IPS-18c (cell line): ENCODE data around the gene AKR1C2.
"Not testable (repeated sequence)": the region's sequence is repeated elsewhere in the genome, so short reads cannot be mapped to it uniquely, and the experiment has no call there.

Experiments used
- H3K4me3 ChIP-seq: 2 replicates; pipeline ENCODE4 v1.7.0; 2013; ENCODE audit warnings: low read depth, mild to moderate bottlenecking, low read length, moderate library complexity; ENCODE audit not compliant: insufficient read depth
- H3K9me3 ChIP-seq: one replicate; pipeline ENCODE4 v1.6.1; 2013; ENCODE audit warnings: mild to moderate bottlenecking, low read length, moderate library complexity; ENCODE audit not compliant: control insufficient read depth, insufficient read depth

AKR1C2 gene

DNA sequence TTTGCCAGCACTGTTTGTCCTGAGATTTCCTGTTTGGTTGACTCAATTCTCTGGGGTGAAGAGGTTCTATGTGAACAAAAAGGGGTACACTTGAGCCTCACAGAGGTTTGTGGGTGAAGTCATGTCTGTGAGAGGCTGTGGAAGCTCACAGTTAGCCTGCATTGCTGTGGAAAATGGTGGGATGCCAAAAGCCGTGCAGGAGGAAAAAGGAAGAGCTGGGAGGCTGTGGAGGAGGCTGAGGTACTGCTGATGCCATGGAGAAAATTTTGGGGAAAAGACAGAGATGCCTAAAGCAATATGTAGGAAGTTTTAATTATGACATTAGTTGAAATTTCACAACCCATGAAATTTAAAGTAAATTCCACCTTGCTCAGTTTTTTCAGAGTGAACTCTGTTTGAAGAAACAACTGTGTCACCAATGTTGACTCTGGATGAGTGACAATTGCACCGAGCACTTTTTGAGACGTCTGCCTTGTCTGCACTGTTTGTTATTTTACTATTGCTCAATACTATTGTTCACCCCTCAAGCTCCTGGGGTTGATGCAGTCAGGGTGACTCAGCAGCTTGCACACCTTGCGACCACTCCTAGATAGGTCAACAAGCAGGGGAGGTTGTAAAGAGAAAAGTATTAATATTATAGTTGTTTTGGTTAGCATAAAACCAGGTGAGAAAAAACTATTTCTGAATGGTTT, 5.3 kb upstream of the AKR1C2 start:
- H3K4me3 ChIP-seq, H3K9me3 ChIP-seq: not testable (repeated sequence)

DNA sequence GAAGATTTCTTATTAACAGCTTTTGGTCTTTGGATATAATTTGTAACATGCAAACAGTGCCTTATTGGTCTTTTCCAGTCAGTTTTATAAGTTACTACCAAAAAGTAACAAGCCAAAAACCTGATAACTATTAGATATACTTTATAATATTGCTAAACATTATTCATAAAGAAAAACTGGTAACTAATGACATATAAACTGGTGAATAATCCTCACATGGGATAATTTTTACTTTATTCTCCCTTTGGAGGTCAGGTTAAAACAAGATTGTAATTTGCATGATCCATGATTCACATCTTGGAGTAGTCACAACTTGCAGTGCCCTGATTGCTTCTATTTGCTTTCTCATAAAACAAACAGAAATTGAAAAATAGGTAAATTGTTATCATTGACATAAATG, 844 bp upstream of the AKR1C2 start:
- not testable (repeated sequence) for H3K9me3 ChIP-seq, H3K4me3 ChIP-seq

DNA sequence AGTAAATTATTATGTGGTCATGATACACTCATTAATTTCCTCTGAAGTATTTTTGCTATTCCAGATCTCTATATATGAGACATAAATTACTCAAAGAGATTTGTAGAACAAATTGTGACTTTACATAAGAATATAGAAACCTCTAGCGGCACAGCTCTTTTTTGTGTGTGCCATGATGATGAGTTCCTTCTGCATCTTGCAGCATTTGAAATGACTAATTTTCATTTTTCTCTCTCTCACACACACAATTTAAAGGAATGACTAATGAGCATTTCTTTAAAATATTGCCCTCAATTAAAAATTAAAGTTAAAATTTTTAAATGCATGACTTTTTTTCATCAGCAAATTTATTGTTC, 351 bp upstream of the AKR1C2 start:
- not testable (repeated sequence) for H3K4me3 ChIP-seq, H3K9me3 ChIP-seq

DNA sequence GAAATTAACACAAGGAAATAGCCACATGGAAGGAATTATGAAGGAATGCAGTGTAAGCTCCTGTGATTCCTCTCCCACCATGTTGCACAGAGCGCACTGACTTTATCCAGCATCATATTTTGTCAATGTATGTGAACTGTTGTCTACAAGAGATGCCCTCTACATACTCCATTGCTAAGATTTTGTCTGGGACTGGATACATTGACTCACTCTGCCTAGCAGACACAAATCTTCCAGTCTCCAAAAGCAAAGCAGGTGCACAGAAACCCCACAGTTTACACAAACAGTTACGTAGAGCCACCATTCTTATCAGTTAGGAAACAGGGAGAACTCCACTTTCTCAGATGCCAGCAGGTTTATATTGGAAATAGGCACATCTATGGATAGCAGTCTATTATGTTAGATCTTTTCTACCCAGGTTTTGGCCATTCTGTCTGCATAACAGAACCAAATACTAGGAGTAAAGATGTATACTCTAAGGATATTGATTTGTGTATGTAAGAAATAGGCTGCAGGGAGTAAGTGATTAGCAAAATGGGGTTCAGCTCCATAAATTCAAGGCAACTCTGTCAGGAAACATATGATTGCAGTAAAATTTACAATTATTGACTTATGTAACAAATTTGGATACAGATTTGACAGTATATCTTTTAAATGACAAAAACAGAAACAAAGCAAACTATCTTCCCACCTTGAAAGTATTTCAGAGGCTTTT, 1.5 kb downstream of the AKR1C2 start:
- Histone ChIP-seq H3K4me3 (no peak overlapping the region), H3K9me3 (no peaks in the 10 kb centered on the region)

DNA sequence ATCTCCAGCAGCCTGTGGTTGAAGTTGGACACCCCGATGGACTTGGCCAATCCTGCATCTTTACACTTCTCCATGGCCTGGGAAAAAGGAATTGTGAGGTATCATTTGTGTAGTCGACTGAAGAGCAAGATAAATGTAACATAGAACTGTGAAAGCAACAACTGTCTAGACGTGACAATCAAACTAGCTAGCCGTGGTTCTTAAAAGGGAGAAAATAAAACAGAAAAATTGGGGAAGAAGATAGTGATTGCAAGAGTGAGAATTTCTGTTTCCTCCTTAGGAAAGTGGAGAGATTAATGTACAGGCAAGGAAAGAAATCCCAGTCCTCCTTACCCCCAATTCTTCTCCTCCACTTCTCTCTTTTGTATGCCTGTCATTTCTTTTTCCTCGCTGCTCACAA, 5.0 kb downstream of the AKR1C2 start:
- no peaks in the 10 kb centered on the region for H3K9me3 ChIP-seq
- no peak overlapping the region for H3K4me3 ChIP-seq

DNA sequence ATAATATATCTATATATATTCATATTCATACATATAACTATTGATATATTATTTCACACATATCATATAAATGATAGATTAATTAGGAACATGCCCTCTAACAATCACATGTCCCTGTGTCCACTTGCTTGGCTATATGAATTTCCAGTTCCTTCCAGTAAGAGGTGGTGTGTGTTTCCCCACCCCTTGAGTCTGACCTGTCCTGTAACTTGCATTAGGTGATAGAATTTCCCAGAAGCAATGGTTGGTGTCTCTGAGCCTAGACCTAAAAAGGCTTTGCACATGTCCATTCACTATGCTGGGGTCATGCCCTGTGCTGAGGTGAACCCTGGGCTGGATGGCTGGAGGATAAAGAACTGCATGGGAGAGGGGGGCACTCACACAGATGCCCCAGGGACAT, 9.4 kb downstream of the AKR1C2 start:
- H3K4me3 ChIP-seq, H3K9me3 ChIP-seq: not testable (repeated sequence)

DNA sequence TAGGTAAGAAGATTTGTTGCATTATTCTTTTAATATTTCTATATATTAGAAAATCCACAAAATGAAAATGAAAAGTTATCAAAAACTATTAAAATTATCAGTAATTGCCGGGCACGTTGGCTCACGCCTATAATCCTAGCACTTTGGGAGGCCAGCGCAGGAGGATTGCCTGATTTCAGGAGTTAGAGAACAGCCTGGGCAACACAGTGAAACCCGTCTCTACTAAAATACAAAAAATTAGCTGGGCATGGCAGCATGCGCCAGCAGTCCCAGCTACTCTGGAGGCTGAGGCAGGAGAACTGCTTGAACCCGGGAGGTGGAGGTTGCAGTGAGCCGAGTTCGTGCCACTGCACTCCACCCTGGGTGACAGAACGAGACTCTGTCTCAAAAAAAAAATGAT, 11.1 kb downstream of the AKR1C2 start:
- H3K4me3 ChIP-seq, H3K9me3 ChIP-seq: not testable (repeated sequence)

DNA sequence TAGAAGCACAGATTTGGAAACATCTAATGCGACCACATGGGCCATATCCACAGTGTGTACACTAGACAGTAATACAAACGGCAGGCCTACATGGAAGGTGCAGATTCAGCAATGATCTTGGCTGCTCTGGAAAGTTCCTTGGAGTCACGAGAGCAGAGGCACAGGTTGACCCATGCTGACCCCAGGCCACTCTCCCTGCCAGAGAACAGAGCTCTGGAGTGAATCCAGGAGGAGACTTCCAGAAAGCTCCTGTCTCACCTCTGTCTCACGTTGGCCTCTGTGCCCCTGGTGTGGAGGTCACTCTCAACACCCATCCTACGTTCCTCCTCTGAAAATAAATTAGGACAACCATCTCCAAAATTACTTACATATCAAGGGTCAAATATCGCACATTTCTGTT, 12.2 kb downstream of the AKR1C2 start:
- not testable (repeated sequence) for H3K9me3 ChIP-seq, H3K4me3 ChIP-seq

DNA sequence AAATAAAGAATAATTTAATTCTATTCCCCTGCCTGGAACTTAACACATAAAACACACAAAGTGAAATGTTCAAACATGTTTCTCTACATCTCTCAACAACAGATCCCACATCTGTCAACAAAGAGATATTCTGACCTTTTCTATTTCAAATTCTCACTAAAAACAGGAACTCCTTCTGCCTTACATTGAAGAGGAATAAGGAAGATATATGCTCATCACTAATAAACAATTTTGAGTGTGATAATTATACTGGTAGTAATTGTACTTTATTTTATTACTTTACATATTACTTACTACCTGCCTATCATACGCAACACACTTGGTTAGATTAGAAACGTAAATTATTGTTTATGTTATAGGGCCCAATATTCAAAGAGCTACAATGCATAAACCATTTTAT, 13.4 kb downstream of the AKR1C2 start:
- Histone ChIP-seq H3K9me3 (no peaks in the 10 kb centered on the region), H3K4me3 (no peak overlapping the region)

DNA sequence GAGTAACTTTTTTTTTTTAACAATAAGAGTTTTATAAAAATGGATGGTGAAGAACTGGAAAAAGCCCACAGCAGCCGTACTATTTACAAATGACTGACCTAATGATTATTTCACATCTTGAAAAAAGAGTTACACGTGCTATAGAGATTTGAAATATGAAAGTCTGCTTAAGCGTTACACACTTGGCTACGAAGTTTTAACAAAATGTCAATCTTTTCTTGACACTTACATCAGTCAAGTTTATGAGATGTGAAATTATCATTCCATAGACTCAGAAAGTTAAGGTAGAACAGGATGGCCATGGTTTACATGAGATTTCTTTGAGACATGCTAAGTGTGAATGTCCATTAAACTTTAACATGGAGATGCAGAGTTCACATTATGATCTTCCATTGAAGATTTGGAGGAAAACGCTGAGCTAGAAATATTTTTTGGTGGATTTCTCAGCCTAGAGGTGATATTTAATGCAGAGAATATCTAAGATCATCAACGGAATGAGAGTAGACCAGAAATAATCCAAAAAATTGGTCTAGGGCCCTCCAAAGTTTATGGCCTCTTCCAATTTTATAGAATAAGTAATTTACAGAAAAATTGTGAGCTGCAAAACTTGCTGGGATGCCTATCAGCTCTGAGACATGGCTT, 15.5 kb downstream of the AKR1C2 start:
- not testable (repeated sequence) for H3K4me3 ChIP-seq, H3K9me3 ChIP-seq

DNA sequence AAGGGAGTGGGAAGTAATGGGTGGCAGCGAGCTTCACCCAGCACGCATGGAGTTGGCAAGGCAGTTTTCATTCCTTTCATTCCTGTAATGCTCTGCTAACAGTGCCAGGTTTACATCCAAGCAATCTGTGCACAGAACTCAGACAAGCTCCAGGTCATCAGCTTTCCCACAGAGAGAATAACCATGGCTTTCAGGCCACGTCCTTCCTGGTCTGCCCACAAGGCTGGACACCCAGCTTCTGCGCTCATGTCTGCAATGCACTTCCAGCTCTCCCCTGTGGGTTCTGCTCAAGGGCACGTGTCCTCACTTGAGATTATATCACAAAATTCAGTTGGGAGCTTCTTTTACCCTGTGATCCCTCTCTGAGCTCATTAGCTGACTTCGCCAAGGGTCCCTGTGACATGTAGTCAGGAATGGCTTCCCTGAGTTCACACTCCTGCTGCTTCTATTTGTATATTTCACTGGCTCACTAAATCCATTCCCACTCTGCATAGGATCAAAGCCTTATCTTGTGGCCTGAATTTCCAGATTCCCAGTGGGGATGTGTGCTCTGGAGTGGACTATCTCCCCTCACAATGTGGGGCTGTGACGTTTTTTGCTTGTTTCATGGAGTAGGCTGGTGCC, 18.6 kb downstream of the AKR1C2 start:
- Histone ChIP-seq H3K4me3 (no peak overlapping the region), H3K9me3 (no peaks in the 10 kb centered on the region)

DNA sequence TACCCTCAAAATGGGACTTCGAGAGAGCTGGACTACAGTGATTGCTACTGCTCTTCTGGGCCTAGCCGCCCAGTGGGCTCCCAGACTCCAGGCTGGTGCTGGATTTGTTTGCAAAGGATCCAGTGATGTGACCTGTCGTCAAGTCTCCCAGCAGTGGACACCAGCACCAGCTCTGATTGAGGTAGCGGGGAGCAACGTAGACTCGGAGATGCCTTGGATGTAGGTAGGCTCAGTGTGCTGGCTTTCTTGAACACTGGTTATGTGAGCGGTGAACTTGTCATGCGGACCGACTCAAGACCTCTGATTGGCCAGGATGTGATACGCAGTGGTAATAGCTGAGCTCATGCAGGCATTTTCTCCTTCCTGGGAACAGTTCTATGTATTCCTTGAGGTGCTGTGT, 19.4 kb downstream of the AKR1C2 start:
- no peaks in the 10 kb centered on the region for H3K9me3 ChIP-seq

DNA sequence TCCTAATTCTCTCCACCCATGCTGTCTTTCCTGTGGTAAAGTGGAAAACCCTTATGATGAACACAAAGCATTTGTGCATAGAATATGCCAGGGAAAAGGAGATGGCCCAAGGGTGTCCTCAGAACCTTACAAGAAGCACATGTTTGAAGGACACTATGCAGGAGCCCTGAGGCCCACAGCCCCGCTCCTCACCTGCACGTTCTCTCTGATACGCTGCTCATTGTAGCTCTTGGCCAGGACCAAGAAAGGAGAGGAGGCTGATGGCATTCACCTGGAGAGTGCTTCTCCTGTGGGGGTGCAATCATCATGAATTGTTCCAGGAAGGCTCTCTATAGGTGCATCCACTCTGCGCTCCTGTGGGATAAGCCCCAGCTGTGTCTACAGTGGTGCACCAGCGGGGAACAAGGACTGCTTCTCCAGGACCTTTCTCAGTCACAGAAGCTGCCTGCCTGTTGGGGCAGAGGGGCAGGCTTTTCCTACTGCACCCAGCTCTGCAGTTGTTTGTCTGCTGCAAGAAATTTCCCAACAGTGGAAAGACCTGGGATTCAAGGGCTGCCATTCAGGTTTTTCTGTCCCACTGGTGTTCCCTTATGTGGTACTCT, 19.9 kb downstream of the AKR1C2 start:
- no peak overlapping the region for H3K4me3 ChIP-seq
- H3K9me3 ChIP-seq: no peaks in the 10 kb centered on the region

More for the DNA sequence above, 19.4 kb downstream of the AKR1C2 start:
- H3K4me3 ChIP-seq: no peak overlapping the region

DNA sequence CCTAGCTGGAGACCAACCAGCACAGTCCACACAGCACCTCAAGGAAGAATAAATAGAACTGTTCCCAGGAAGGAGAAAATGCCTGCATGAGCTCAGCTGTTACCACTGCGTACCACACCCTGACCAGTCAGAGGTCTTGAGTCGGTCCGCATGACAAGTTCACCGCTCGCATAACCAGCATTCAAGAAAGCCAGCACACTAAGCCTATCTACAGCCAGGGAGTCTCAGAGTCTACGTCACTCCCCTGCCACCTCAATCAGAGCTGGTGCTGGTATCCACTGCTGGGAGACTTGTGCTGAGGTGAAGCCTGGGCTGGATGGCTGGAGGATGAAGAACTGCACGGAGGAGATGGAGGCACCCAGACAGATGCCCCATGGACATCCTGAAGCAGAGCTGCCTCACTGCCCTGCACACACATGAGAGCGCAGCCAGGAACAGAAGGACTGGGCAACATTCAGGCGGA, 20.9 kb downstream of the AKR1C2 start:
- Histone ChIP-seq H3K4me3 (no peak overlapping the region), H3K9me3 (no peaks in the 10 kb centered on the region)

DNA sequence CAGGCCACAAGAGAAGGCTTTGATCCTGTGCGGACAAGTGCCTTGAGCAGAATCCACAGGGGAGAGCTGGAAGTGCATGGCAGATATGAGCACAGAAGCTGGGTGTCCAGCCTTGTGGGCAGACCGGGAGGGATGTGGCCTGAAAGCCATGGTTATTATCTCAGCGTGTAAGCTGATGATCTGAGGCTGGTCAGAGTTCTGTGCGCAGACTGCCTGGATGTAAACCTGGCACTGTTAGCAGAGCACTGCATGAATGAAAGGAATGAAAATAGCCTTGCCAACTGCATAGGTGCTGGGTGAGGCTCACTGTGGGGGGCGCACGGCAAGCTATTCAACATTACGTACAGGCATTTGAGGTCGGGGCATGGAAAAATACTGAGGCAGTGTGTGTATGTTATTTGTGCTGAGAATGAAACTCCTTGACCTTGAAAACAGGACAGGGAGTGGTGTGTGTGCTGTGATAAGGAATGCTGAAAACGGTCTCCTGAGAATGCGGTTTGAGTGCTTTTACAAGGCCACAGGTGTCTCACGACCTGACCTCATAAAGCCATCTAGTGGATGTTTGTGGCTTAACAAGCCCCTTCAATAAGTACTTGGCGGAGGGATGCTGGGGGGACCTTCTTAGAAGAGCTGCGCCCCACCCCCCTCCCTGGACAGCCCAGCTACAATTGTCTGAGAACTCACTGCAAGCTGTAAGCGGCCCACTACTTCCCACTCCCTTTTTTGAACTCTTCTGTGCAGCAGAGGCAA, 21.8 kb downstream of the AKR1C2 start:
- H3K4me3 ChIP-seq: no peak overlapping the region

DNA sequence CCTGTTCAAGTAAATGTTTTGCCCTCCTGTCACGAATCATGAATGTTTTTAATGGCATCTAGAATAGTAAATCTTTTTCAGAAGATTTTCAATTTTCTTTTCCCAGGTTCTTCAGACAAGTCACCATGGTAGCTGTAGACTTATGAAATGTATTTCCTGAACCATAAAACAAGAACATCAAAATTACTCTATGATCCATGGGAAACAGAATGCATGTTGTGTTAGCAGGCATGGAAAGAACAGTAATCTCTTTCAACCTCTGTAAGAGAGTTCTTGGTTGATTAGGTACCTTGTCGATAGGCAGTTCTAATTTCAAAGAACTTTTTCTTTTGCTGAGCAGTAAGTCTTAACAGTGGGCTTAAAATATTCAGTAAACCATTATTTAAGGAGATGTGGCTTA, 22.9 kb downstream of the AKR1C2 start:
- Histone ChIP-seq H3K9me3 (no peaks in the 10 kb centered on the region), H3K4me3 (no peak overlapping the region)

More for the DNA sequence above, 21.8 kb downstream of the AKR1C2 start:
- H3K9me3 ChIP-seq: no peaks in the 10 kb centered on the region

DNA sequence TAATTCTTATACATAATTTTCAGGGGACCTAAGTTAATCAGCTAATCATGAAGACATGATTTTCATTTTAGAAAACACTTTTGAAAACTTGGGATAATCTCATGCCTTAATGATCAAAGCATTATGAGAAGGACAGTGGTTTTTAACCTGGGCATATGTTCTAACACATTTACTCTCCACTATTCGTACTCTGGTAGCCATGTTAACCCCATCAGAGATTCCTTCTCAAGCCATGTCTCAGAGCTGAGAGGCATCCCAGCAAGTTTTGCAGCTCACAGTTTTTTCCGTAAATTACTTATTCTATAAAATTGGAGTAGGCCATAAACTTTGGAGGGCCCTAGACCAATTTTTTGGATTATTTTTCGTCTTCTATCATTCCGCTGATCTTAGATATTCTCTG, 24.8 kb downstream of the AKR1C2 start:
- no peaks in the 10 kb centered on the region for H3K9me3 ChIP-seq
- no peak overlapping the region for H3K4me3 ChIP-seq
